Stimulated activated CD8-positive, alpha-beta memory T cell treated with anti-CD3 and anti-CD28 coated beads, Interleukin-15, amount 100 ng/mL, for 48 hours (primary cell): ENCODE results near the gene TYW1B.
"Not testable (repeated sequence)": the region's sequence is repeated elsewhere in the genome, so short reads cannot be mapped to it uniquely, and the experiment has no call there.

Experiments
- DNase-seq, 2 donors: peaks; one replicate each; pipeline ENCODE4 v3.0.0-alpha.2; 2020; ENCODE audit warnings: low read depth in 2 of 2

TYW1B gene

GRCh38 chr7:72754312-72754711 is 73.7 kb downstream of the TYW1B start:
- DNase-seq = no peak

GRCh38 chr7:72753781-72754180 is 74.2 kb downstream of the TYW1B start:
- DNase-seq = no peak

DNA sequence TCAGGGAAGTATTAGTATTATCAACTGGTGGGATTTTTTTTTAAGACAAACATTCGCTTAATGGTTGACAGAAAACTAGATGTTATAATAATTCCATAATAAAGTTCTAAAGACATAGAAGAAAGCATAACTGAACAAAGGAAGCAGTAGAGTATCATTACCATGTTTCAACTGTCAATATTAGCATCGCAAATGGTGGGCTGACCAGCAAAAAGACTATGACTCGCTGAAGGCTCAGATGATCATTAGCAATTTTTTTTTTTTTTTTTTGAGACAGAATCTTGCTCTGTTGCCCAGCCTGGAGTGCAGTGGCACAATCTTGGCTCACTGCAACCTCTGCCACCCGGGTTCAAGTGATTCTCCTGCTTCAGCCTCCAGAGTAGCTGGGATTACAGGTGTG is 74.8 kb downstream of the TYW1B start:
- not testable (repeated sequence) for DNase-seq

GRCh38 chr7:72751978-72752377 is 76.0 kb downstream of the TYW1B start:
- DNase-seq = no peak

GRCh38 chr7:72751378-72751777 is 76.6 kb downstream of the TYW1B start:
- DNase-seq = no peak

DNA sequence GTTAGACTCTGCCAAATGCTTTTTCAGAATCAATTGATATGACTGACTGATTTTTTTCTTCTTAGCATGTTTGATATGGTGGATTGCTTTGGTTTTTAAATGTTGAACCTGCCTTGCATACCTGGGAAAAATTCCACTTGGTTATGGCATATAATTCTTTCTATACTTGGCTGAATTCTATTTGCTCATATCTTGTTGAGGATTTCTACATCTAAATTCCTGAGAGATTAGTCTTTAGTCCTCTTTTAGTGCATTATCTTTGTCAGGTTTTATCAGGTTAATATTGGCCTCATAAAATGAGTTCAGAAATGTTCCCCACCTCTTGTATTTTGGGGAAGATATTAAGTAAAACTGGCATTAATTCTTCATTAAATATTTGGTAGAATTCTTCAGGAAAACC is 79.4 kb downstream of the TYW1B start:
- DNase-seq = not testable (repeated sequence)

- DNase-seq = not testable (repeated sequence)
Observed at GRCh38 chr7:72744244-72744926, 83.6 kb downstream of the TYW1B start.

- not testable (repeated sequence) for DNase-seq
Observed at GRCh38 chr7:72743801-72744200, 84.2 kb downstream of the TYW1B start.

DNA sequence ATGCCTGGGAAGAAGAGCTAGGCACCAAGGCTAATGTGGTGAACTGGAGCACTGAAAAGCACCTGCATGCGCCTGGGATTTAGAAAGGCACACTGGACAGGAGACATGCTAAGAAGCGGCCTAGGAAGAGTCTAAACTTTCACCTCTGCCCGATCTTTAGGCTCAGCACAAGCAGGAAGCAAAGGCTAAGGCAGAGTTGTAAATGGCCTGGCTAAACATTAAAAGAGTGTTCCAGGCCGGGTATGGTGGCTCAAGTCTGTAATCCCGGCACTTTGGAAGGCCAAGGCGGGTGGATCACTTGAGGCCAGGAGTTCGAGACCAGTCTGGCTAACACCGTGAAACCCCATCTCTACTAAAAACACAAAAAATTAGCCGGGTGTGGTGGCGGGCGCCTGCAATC is 88.3 kb downstream of the TYW1B start:
- DNase-seq = not testable (repeated sequence)

DNA sequence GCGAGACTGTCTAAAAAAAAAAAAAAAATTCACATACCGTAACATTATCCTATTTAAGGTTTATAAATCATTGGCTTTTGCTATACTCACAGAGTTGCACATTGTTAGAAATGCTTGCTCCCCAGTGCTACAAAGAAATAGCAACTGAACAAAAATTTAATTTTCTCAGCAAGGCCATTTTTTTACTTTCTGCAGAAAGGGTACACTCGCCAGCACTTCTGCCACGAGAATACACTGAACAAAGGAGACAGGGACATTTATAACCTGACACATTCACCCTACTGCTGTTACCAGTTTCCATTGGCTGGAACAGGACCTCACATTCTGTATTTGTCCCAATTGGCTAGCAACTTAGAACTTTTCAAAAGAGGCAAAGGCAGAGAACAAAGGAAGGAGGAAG is 92.1 kb downstream of the TYW1B start:
- DNase-seq = not testable (repeated sequence)

DNA sequence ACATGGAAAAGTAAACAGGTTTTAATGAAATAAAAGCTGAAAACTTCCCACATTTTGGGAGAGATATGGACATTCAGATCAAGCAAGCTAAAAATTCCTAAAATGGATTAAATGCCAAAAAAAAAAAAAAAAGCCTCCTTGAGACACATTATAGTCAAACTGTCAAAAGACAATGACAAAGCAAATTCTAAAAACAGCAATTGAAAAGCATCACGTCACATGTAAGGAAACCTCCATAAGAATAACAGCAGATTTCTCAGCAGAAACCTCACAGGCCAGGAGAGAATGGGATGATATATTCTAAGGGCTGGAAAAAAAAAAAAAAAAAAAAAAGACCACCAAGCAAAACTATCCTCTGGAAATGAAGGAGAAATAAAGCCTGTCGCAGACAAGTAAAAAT is 97.2 kb downstream of the TYW1B start:
- DNase-seq = not testable (repeated sequence)

- not testable (repeated sequence) for DNase-seq
Observed at GRCh38 chr7:72730384-72730783, 97.6 kb downstream of the TYW1B start.

- not testable (repeated sequence) for DNase-seq
Observed at GRCh38 chr7:72729130-72729529, 98.9 kb downstream of the TYW1B start.

DNA sequence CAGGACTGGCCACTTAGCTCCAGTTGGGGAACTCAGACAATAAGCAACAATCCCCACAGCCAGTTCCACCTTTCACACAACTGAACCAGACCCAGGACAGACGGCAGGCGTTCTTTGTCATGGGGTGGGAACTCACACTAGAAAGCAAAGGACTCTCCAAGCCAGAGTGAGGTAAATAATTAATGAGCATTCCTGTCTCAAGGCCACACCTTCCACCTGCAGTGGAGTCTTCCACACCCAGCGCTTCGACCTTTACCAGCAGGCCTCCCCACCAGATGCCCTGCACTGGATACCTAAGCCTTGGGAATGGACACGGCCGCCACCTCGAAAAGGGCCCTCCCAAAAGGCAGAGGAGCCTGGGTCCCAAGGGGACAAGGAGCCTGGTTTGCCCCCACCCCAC is 105.3 kb downstream of the TYW1B start:
- DNase-seq = not testable (repeated sequence)

- not testable (repeated sequence) for DNase-seq
Observed at GRCh38 chr7:72720890-72721289, 107.1 kb downstream of the TYW1B start.

DNA sequence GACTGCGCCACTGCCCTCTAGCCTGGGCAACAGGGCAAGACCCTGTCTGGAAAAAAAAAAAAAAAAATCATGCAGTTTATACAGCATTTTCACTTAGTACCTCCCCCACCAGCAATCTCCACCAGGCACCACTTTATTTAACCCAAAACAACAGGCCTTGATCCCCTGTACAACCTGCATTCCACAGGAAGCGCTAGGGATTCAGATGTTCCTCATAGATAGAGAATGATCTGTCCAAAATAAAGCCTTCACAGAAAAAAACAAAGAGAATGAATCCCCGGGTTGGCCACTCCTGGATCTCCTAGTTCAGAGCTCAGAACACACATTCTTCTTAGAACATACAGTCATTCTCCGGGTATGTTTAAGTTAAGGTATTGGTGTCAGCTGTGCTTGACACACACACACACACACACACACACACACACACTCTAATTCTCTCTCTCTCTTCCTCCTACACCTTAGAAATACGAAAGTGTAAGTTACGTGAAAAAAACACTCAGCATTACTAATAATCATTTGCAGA is 110.7 kb downstream of the TYW1B start:
- DNase-seq = not testable (repeated sequence)

DNA sequence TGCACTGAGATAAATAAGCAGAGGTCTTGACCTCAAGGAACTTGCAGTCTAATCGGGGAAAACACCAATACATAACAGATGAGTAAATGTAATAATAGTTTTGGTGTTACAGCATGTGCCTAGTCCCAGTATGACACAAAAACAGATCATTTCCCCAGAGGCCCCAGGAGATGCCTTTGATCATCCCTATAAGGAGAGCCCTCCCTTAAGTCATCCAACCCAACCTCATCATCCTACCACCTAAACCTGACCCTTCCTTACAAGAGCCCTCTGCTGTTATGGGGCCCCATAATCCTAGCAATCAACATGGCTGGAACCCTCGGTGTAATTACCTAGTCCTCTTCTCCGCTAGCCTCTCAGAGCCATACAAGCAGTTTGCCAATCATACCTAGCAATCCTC is 116.1 kb downstream of the TYW1B start:
- DNase-seq = not testable (repeated sequence)

- DNase-seq = no peak
Observed at GRCh38 chr7:72710983-72711382, 117.0 kb downstream of the TYW1B start.

GRCh38 chr7:72709909-72710308 is 118.1 kb downstream of the TYW1B start:
- no peak for DNase-seq

- not testable (repeated sequence) for DNase-seq
Observed at GRCh38 chr7:72708371-72709050, 119.5 kb downstream of the TYW1B start.

DNA sequence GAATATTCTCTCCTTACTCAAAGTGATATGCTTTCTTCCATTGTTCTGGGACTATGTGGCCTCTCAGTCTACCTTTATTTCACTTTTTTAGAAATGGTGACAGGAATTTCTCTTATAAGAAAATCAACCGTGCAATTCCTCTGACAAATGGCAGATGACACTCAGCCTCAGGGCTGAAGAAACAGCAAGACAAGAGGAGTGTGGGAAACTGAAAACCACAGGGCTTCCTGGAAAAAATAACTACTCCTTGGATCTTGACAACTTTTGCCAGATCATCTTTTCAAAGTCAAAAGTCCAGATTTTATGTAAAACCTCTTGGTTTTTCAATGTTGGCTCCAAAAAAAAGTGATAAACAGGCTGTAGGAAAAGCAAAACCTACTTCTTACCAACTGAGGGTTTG is 121.5 kb downstream of the TYW1B start:
- DNase-seq = no peak

GRCh38 chr7:72705693-72706092 is 122.3 kb downstream of the TYW1B start:
- not testable (repeated sequence) for DNase-seq

- no peak for DNase-seq
Observed at GRCh38 chr7:72704894-72705293, 123.1 kb downstream of the TYW1B start.
